MM.1S (cell line): ENCODE results near the gene NMNAT2.

Source experiments
- EZH2 ChIP-seq: fragments of 300-600 bp; sonication (generic); optimal IDR thresholded peaks from 2 replicates; pipeline ENCODE3; 2017; ENCODE audit warnings: low read depth, mild to moderate bottlenecking, antibody characterized with exemption, low read length, mixed read lengths
- TF ChIP-seq, protein P1 (sequence below): fragments of 300-600 bp; sonication (generic); IDR thresholded peaks from 2 replicates; pipeline ENCODE4 v1.5.1; 2016; ENCODE audit warnings: antibody characterized with exemption, low read length, mixed read lengths

DNA sequence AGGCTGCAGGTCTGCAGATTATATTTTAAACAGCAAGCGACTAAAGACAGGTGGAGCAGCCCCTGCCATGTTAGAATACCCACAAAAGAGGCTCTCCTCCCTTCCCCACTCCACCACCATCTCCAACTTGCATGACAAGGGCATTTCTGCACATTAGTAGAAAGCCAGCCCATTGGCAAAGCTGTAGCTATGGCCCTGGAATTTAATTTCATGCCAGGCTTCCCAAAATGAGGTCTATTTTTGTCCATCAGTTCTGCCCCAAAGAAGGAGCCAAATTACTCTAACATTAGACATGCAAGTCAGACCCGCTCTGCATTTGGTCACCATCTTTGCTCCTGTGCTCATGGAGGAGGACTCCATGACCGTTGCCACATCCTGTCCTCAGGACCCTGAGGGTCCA is 116.9 kb downstream of the NMNAT2 start:
- TF ChIP-seq, protein P1, sequence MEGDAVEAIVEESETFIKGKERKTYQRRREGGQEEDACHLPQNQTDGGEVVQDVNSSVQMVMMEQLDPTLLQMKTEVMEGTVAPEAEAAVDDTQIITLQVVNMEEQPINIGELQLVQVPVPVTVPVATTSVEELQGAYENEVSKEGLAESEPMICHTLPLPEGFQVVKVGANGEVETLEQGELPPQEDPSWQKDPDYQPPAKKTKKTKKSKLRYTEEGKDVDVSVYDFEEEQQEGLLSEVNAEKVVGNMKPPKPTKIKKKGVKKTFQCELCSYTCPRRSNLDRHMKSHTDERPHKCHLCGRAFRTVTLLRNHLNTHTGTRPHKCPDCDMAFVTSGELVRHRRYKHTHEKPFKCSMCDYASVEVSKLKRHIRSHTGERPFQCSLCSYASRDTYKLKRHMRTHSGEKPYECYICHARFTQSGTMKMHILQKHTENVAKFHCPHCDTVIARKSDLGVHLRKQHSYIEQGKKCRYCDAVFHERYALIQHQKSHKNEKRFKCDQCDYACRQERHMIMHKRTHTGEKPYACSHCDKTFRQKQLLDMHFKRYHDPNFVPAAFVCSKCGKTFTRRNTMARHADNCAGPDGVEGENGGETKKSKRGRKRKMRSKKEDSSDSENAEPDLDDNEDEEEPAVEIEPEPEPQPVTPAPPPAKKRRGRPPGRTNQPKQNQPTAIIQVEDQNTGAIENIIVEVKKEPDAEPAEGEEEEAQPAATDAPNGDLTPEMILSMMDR = no peak
- no peak for TF ChIP-seq EZH2
